Measurements from ENCODE around the gene GFOD1.

GFOD1 gene

DNA sequence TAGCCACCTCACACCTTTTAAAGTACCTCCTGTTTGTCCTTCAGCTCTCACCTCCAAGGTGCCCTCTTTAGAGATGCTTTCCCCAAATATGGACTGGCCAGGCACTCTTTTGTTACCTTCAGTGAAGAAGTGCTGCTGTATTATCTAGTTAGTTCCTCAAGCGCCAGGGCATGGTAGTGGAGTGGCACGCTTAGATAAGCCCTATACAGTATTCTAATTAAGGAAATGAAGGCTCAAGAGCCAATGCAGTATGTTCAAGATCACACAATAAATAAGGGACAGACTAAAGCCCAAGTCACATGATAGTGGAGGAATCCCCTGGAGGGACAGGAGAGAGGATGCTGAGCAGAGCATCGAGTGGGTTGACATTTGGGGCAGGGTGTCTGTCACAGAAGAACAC lies 28.5 kb upstream of the GFOD1 start:
- H3K4me2 ChIP-seq (ENCODE audit: low read depth, low read length, poor library complexity, severe bottlenecking), result no peak overlapping the region
- H3K79me2 ChIP-seq (ENCODE audit: insufficient read depth, low read length), result no peaks in the 10 kb centered on the region
- no peak overlapping the region for H3K9ac ChIP-seq (ENCODE audit: low read depth, low read length, poor library complexity, severe bottlenecking)
- no peaks in the 10 kb centered on the region for H3K27me3 ChIP-seq (ENCODE audit: insufficient read depth, low read length, poor library complexity, severe bottlenecking)
- no peak overlapping the region for H3K4me3 ChIP-seq (ENCODE audit: low read length, poor library complexity, severe bottlenecking)
- TF ChIP-seq, protein P1, sequence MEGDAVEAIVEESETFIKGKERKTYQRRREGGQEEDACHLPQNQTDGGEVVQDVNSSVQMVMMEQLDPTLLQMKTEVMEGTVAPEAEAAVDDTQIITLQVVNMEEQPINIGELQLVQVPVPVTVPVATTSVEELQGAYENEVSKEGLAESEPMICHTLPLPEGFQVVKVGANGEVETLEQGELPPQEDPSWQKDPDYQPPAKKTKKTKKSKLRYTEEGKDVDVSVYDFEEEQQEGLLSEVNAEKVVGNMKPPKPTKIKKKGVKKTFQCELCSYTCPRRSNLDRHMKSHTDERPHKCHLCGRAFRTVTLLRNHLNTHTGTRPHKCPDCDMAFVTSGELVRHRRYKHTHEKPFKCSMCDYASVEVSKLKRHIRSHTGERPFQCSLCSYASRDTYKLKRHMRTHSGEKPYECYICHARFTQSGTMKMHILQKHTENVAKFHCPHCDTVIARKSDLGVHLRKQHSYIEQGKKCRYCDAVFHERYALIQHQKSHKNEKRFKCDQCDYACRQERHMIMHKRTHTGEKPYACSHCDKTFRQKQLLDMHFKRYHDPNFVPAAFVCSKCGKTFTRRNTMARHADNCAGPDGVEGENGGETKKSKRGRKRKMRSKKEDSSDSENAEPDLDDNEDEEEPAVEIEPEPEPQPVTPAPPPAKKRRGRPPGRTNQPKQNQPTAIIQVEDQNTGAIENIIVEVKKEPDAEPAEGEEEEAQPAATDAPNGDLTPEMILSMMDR (conservative IDR thresholded peaks at IDR 0.05; ENCODE audit: low read length), result no peak
- TF ChIP-seq EZH2phosphoT487 (IDR thresholded peaks at IDR 0.05; ENCODE audit: borderline replicate concordance), result no peak
- H3K4me1 ChIP-seq (ENCODE audit: insufficient read depth, low read length, poor library complexity, severe bottlenecking), result no peaks in the 10 kb centered on the region
- no peaks in the 10 kb centered on the region for H3F3A ChIP-seq (ENCODE audit: low read depth)
- H4K20me1 ChIP-seq (ENCODE audit: insufficient read depth, low read length, poor library complexity, severe bottlenecking), result no peaks in the 10 kb centered on the region
- no peaks in the 10 kb centered on the region for H3K9me2 ChIP-seq (replicated peaks; ENCODE audit: low read depth, low read length)
- no peaks in the 10 kb centered on the region for H3K9me3 ChIP-seq (ENCODE audit: insufficient read depth, low read depth, low read length)
- H2AFZ ChIP-seq (ENCODE audit: low read length), result no peak overlapping the region
- no peaks in the 10 kb centered on the region for H3K36me3 ChIP-seq (ENCODE audit: insufficient read depth, low read length)

DNA sequence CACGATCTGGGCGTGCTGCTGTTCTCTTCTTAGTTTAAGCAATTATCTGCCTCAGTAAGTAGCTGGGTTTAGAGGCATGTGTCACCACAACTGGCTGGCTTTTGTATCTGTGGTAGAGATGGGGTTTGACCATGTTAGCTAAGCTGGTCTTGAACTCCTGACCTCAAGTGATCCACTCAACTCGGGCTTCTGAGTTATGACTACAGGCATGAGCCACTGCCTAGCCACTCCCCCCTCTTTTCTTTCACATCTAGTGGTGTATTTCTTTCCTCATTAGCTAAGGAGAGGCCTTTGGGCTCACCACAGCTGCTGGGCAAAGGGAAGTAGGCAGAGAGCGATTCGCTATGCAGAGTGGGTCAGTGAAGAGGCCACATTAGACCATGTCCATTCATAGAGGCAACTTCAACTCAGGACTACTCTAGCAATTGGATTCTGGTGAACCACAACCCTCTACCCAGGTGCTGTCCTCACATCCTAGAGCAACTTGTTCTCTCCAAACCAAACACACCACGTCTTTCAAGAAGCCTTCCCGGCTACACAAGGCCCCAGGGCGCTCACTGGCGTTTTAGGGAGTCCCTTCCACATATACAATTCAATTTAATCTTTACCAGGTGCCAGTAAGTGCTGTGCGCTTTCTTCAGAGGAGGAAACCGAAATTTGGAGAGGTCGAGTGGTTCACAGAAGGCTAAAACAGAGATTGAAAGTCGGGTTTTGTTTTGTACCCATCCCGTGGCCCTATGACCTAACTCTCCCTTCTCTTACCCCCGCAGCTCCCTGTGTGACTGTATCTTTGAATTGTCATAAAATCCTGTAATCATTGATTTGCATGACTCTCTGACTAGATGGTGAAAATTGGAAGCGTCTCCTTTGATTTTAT lies 26.5 kb upstream of the GFOD1 start:
- Histone ChIP-seq H3K27me3 (ENCODE audit: insufficient read depth, low read length, poor library complexity, severe bottlenecking) (no peaks in the 10 kb centered on the region), H3K9me3 (ENCODE audit: insufficient read depth, low read depth, low read length) (no peaks in the 10 kb centered on the region), H4K20me1 (ENCODE audit: insufficient read depth, low read length, poor library complexity, severe bottlenecking) (no peaks in the 10 kb centered on the region), H3K9ac (ENCODE audit: low read depth, low read length, poor library complexity, severe bottlenecking) (no peak overlapping the region), H3K4me1 (ENCODE audit: insufficient read depth, low read length, poor library complexity, severe bottlenecking) (no peaks in the 10 kb centered on the region), H2AFZ (ENCODE audit: low read length) (no peak overlapping the region), H3K4me3 (ENCODE audit: low read length, poor library complexity, severe bottlenecking) (no peak overlapping the region), H3F3A (ENCODE audit: low read depth) (no peaks in the 10 kb centered on the region), H3K4me2 (ENCODE audit: low read depth, low read length, poor library complexity, severe bottlenecking) (no peak overlapping the region), H3K9me2 (replicated peaks; ENCODE audit: low read depth, low read length) (no peaks in the 10 kb centered on the region), H3K79me2 (ENCODE audit: insufficient read depth, low read length) (no peaks in the 10 kb centered on the region), H3K36me3 (ENCODE audit: insufficient read depth, low read length) (no peaks in the 10 kb centered on the region)
- TF ChIP-seq, protein P1 (conservative IDR thresholded peaks at IDR 0.05; ENCODE audit: low read length), result no peak

DNA sequence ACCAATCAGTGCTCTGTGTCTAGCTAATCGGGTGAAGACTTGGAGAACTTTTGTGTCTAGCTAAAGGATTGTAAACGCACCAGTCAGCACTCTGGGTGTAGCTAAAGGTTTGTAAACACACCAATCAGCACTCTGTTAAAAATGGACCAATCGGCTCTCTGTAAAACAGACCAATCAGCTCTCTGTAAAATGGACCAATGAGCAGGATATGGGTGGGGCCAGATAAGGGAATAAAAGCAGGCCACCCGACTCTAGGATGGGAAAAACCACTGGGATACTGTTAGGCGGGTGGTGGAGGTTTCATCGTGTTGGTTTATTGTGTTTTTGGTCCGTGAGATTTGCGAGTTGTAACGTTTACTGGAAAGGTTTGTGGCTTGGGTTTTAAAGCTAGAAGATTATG lies 25.5 kb upstream of the GFOD1 start:
- Histone ChIP-seq H4K20me1 (ENCODE audit: insufficient read depth, low read length, poor library complexity, severe bottlenecking) (no peaks in the 10 kb centered on the region), H3K36me3 (ENCODE audit: insufficient read depth, low read length) (no peaks in the 10 kb centered on the region), H3K79me2 (ENCODE audit: insufficient read depth, low read length) (no peaks in the 10 kb centered on the region), H3F3A (ENCODE audit: low read depth) (no peaks in the 10 kb centered on the region), H3K27me3 (ENCODE audit: insufficient read depth, low read length, poor library complexity, severe bottlenecking) (no peaks in the 10 kb centered on the region), H2AFZ (ENCODE audit: low read length) (no peak overlapping the region), H3K4me2 (ENCODE audit: low read depth, low read length, poor library complexity, severe bottlenecking) (no peak overlapping the region), H3K9me2 (replicated peaks; ENCODE audit: low read depth, low read length) (no peaks in the 10 kb centered on the region), H3K4me1 (ENCODE audit: insufficient read depth, low read length, poor library complexity, severe bottlenecking) (no peaks in the 10 kb centered on the region), H3K4me3 (ENCODE audit: low read length, poor library complexity, severe bottlenecking) (no peak overlapping the region), H3K9me3 (ENCODE audit: insufficient read depth, low read depth, low read length) (no peaks in the 10 kb centered on the region), H3K9ac (ENCODE audit: low read depth, low read length, poor library complexity, severe bottlenecking) (no peak overlapping the region)
- TF ChIP-seq EZH2phosphoT487 (IDR thresholded peaks at IDR 0.05; ENCODE audit: borderline replicate concordance), result no peak
- TF ChIP-seq, protein P1 (conservative IDR thresholded peaks at IDR 0.05; ENCODE audit: low read length), result no peak
